Suprapubic skin (tissue), 4 donors: ENCODE results near the gene SEMA6B. TPM values are rescaled to one million over a fixed set of nuclear protein-coding genes. Genes with fewer than 3 reads are reported as not detected.

ENCODE experiments used
- DNase-seq, 2 donors: peaks; one replicate each; pipeline ENCODE4 v3.0.0-alpha.2; 2019; ENCODE audit warnings: low spot score in 2 of 2
- H3K27ac ChIP-seq: fragments of 200-600 bp; sonication (generic); one replicate; pipeline ENCODE4 v1.5.1; 2019
- H3K27me3 ChIP-seq: fragments of 200-600 bp; sonication (generic); one replicate; pipeline ENCODE4 v1.5.1; 2019
- H3K36me3 ChIP-seq: fragments of 200-600 bp; sonication (generic); one replicate; pipeline ENCODE4 v1.5.1; 2019
- H3K4me1 ChIP-seq: fragments of 200-600 bp; sonication (generic); one replicate; pipeline ENCODE4 v1.5.1; 2019
- H3K4me3 ChIP-seq: fragments of 200-600 bp; sonication (generic); one replicate; pipeline ENCODE4 v1.5.1; 2019; ENCODE audit warnings: mild to moderate bottlenecking
- H3K9me3 ChIP-seq: fragments of 200-600 bp; sonication (generic); one replicate; pipeline ENCODE4 v1.5.1; 2019
- CTCF ChIP-seq, 2 donors: fragments of 200-600 bp in 1 of 2; fragments of 450-650 bp in 1 of 2; sonication (generic) in 1 of 2; IDR thresholded peaks; one replicate each; pipeline ENCODE4 v1.5.1; 2016 to 2019; ENCODE audit warnings: antibody characterized with exemption in 2 of 2, mild to moderate bottlenecking in 1 of 2, moderate library complexity in 1 of 2
- EP300 ChIP-seq: sonication (generic); formaldehyde crosslinking; IDR thresholded peaks from one replicate; pipeline ENCODE4 v1.6.1; 2017; ENCODE audit warnings: antibody characterized with exemption
- POLR2A ChIP-seq, 2 donors: fragments of 450-650 bp; IDR thresholded peaks; one replicate each; pipeline ENCODE4 v1.6.1; 2017; ENCODE audit warnings: antibody characterized with exemption in 2 of 2, mild to moderate bottlenecking in 2 of 2, moderate library complexity in 2 of 2
- POLR2AphosphoS5 ChIP-seq, 3 donors: sonication (generic); formaldehyde crosslinking; IDR thresholded peaks; one replicate each; pipeline ENCODE4 v1.6.1; 2017; ENCODE audit warnings: antibody characterized with exemption in 3 of 3
- WGBS: methylation state at CpG from one replicate; pipeline ENCODE4 v1.1.5; 2018; 5-methylcytosine and 5-hydroxymethylcytosine counted together
- total RNA-seq, 4 donors: library from RNA; depleted of rRNA; stranded (reverse); fragments of >200 nt; gene quantifications; one replicate each; pipeline ENCODE4 v1.1.0, GENCODE V29; 2016

The SEMA6B gene
- total RNA-seq, 4 donors from 2014 or later: 1.5 to 5.4 (median 3.3) TPM

DNA sequence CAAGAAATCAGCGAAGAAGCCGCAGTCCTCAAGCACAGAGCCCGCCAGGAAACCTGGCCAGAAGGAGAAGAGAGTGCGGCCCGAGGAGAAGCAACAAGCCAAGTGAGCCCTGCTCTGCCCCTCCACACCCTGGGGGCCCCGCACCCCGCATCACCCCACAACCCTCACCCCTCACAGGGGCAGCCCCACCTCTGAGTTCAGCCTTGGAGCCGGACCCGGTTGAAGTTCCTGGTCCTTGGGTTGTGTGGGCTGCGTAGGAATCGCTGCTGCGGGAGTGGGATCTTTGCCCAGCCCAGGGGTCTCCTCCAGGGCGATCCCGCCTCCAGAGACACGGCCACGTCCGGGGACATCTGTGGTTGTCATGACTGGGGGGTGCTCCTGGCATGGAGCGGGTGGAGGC, 63.2 kb downstream of the SEMA6B start:
- H3K4me3 ChIP-seq: no peak overlapping the region
- peaks cover 88% of the 10 kb centered on the region for H3K36me3 ChIP-seq
- no peak for DNase-seq
- H3K27me3 ChIP-seq: no peaks in the 10 kb centered on the region
- no peaks in the 10 kb centered on the region for H3K4me1 ChIP-seq
- WGBS: 98% methylated on average over 8 of the region's 18 CpGs
- H3K9me3 ChIP-seq: no peaks in the 10 kb centered on the region
- H3K27ac ChIP-seq: no peak overlapping the region
- TF ChIP-seq EP300 (no peak), POLR2A (IDR thresholded peaks at IDR 0.05) (no peak), POLR2AphosphoS5 (IDR thresholded peaks at IDR 0.05) (no peak), CTCF (IDR thresholded peaks at IDR 0.05) (no peak)

- 77% methylated on average over 10 of the region's 12 CpGs for WGBS
- Histone ChIP-seq H3K36me3 (peaks cover 82% of the 10 kb centered on the region), H3K4me1 (no peaks in the 10 kb centered on the region), H3K4me3 (no peak overlapping the region), H3K9me3 (no peaks in the 10 kb centered on the region), H3K27ac (no peak overlapping the region), H3K27me3 (no peaks in the 10 kb centered on the region)
- no peak for DNase-seq
- no peak for TF ChIP-seq EP300
- peak in 1 of 2 donors; percentile 43 for TF ChIP-seq CTCF (IDR thresholded peaks at IDR 0.05)
- TF ChIP-seq POLR2AphosphoS5 (IDR thresholded peaks at IDR 0.05): no peak
- TF ChIP-seq POLR2A (IDR thresholded peaks at IDR 0.05): no peak
Observed at GRCh38 chr19:4495471-4495870, 64.0 kb downstream of the SEMA6B start.

GRCh38 chr19:4494691-4495064, 64.8 kb downstream of the SEMA6B start:
- DNase-seq: no peak
- Histone ChIP-seq H3K4me1 (no peaks in the 10 kb centered on the region), H3K4me3 (no peak overlapping the region), H3K36me3 (peaks cover 79% of the 10 kb centered on the region), H3K27me3 (no peaks in the 10 kb centered on the region), H3K27ac (no peak overlapping the region), H3K9me3 (no peaks in the 10 kb centered on the region)
- 92% methylated on average over 8 of the region's 8 CpGs for WGBS
- TF ChIP-seq CTCF (IDR thresholded peaks at IDR 0.05): no peak
- TF ChIP-seq POLR2AphosphoS5 (IDR thresholded peaks at IDR 0.05): no peak
- TF ChIP-seq EP300: no peak
- TF ChIP-seq POLR2A (IDR thresholded peaks at IDR 0.05): no peak

- no peak overlapping the region for H3K27ac ChIP-seq
- no peak overlapping the region for H3K4me3 ChIP-seq
- TF ChIP-seq EP300 (no peak), POLR2A (IDR thresholded peaks at IDR 0.05) (no peak), CTCF (IDR thresholded peaks at IDR 0.05) (no peak), POLR2AphosphoS5 (IDR thresholded peaks at IDR 0.05) (no peak)
- H3K36me3 ChIP-seq: peaks cover 79% of the 10 kb centered on the region
- no peaks in the 10 kb centered on the region for H3K9me3 ChIP-seq
- H3K27me3 ChIP-seq: no peaks in the 10 kb centered on the region
- WGBS: 94% methylated on average over 56 of the region's 61 CpGs
- no peaks in the 10 kb centered on the region for H3K4me1 ChIP-seq
- DNase-seq: no peak
Observed at GRCh38 chr19:4493929-4494690, 65.4 kb downstream of the SEMA6B start.

GRCh38 chr19:4493104-4493928, 66.2 kb downstream of the SEMA6B start:
- no peak for DNase-seq
- H3K27me3 ChIP-seq: no peaks in the 10 kb centered on the region
- H3K4me1 ChIP-seq: no peaks in the 10 kb centered on the region
- H3K4me3 ChIP-seq: no peak overlapping the region
- H3K36me3 ChIP-seq: peaks cover 79% of the 10 kb centered on the region
- 95% methylated on average over 24 of the region's 41 CpGs for WGBS
- H3K9me3 ChIP-seq: no peaks in the 10 kb centered on the region
- H3K27ac ChIP-seq: no peak overlapping the region
- TF ChIP-seq POLR2A (IDR thresholded peaks at IDR 0.05) (no peak), CTCF (IDR thresholded peaks at IDR 0.05) (no peak), EP300 (no peak), POLR2AphosphoS5 (IDR thresholded peaks at IDR 0.05) (no peak)
